PC-9 (cell line): ENCODE measurements around the gene ORM2. TPM values are rescaled to one million over a fixed set of nuclear protein-coding genes. Genes with fewer than 3 reads are reported as not detected.
"Not testable (repeated sequence)": the region's sequence is repeated elsewhere in the genome, so short reads cannot be mapped to it uniquely, and the experiment has no call there.

Experiments used
- BruUV-seq: library from RNA; stranded (reverse); fragments of 400-500 nt; replicated peaks from 2 replicates; lab custom pipeline; 2021; lab: Mats Ljungman, UMichigan
- CTCF ChIA-PET: fragments of 300-600 bp; sonication (Branson Sonifier 250); formaldehyde crosslinking; loops from one replicate; lab custom pipeline; 2022; ENCODE audit warnings: antibody characterized with exemption; lab: Charles Lee
- POLR2A ChIA-PET: fragments of 300-600 bp; sonication (Branson Sonifier 250); formaldehyde crosslinking; loops from one replicate; lab custom pipeline; 2022; ENCODE audit warnings: antibody characterized with exemption; ENCODE audit not compliant: unreplicated experiment; lab: Charles Lee
- DNase-seq, 2 experiments: peaks; one replicate each; pipeline versions ENCODE4 v3.0.0 to v3.0.0-alpha.2; 2015 to 2022; ENCODE audit warnings: mixed read lengths in 1 of 2
- H2AFZ ChIP-seq: fragments of 200-600 bp; sonication (generic); 2 replicates; pipeline ENCODE4 v1.8.1; 2017; ENCODE audit warnings: antibody characterized with exemption
- H3F3A ChIP-seq: fragments of 200-600 bp; sonication (generic); 2 replicates; pipeline ENCODE4 v1.8.1; 2017; ENCODE audit warnings: antibody characterized with exemption, mild to moderate bottlenecking, low read depth; ENCODE audit not compliant: insufficient read depth
- H3K27ac ChIP-seq: fragments of 200-600 bp; sonication (generic); 2 replicates; pipeline ENCODE4 v1.6.1; 2016; ENCODE audit warnings: mixed run types
- H3K27me3 ChIP-seq: fragments of 200-600 bp; sonication (generic); 2 replicates; pipeline ENCODE4 v1.6.1; 2016; ENCODE audit warnings: low read depth, mixed run types; ENCODE audit not compliant: insufficient read depth
- H3K36me3 ChIP-seq: fragments of 200-600 bp; sonication (generic); 2 replicates; pipeline ENCODE4 v1.6.1; 2016; ENCODE audit warnings: low read depth, mixed run types
- H3K4me1 ChIP-seq: fragments of 200-600 bp; sonication (generic); replicated peaks from 2 replicates; pipeline ENCODE4 v1.6.1; 2016; ENCODE audit warnings: mixed run types; ENCODE audit not compliant: insufficient read depth
- H3K4me2 ChIP-seq: fragments of 200-600 bp; sonication (generic); 2 replicates; pipeline ENCODE4 v1.6.1; 2017; ENCODE audit warnings: mixed run types
- H3K4me3 ChIP-seq: fragments of 200-600 bp; sonication (generic); 2 replicates; pipeline ENCODE4 v1.6.1; 2016; ENCODE audit warnings: mixed run types
- H3K79me2 ChIP-seq: fragments of 200-600 bp; sonication (generic); 2 replicates; pipeline ENCODE4 v1.6.1; 2017; ENCODE audit warnings: low read depth, mixed run types
- H3K9me2 ChIP-seq: fragments of 200-600 bp; sonication (generic); 2 replicates; pipeline ENCODE4 v1.8.1; 2017; ENCODE audit warnings: mild to moderate bottlenecking; ENCODE audit not compliant: insufficient read depth
- H3K9me3 ChIP-seq: fragments of 200-600 bp; sonication (generic); 2 replicates; pipeline ENCODE4 v1.8.1; 2016; ENCODE audit warnings: low read depth; ENCODE audit not compliant: insufficient read depth
- H4K20me1 ChIP-seq: fragments of 200-600 bp; sonication (generic); 2 replicates; pipeline ENCODE4 v1.8.1; 2017; ENCODE audit not compliant: insufficient read depth
- EZH2 ChIP-seq: fragments of 200-600 bp; sonication (generic); IDR thresholded peaks from 2 replicates; pipeline ENCODE4 v1.8.0; 2017; ENCODE audit warnings: antibody characterized with exemption, low read depth
- intact Hi-C: fragments of 100-400 bp; cut with micrococcal nuclease; formaldehyde crosslinking; loops from one replicate; pipeline ENCODE4 v1.10.0; 2022; ENCODE audit not compliant: unreplicated experiment
- total RNA-seq: library from RNA; stranded (reverse); gene quantifications from 2 replicates; pipeline ENCODE4 v1.2.3, GENCODE V29; 2021
- TF ChIP-seq, protein P1 (sequence below): fragments of 200-600 bp; sonication (generic); conservative IDR thresholded peaks from 2 replicates; pipeline ENCODE4 v1.6.1; 2017; ENCODE audit warnings: mixed run types, antibody characterized with exemption, mild to moderate bottlenecking, moderate library complexity

Gene ORM2
- total RNA-seq, 1 experiment from 2014 or later: not detected

DNA sequence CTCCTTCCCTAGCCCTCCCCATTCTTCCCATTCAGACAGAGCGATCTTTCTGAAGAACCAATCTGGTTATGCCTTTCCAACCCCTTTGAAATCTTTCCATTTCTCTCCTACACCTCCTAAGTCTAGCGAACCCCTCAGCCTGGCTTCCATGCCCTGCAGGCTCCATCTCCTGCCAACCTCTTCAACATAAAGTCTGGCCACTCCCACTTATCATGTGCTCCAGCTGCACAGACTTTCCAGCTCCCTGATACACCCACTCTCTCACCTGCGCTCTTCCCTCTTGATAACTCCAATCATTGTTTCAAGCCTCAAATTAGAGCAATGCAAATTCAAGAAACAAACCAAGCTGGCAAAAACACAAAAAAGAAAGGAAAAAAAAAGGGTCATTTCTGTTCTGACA is 10.5 kb upstream of the ORM2 start:
- TF ChIP-seq, protein P1, sequence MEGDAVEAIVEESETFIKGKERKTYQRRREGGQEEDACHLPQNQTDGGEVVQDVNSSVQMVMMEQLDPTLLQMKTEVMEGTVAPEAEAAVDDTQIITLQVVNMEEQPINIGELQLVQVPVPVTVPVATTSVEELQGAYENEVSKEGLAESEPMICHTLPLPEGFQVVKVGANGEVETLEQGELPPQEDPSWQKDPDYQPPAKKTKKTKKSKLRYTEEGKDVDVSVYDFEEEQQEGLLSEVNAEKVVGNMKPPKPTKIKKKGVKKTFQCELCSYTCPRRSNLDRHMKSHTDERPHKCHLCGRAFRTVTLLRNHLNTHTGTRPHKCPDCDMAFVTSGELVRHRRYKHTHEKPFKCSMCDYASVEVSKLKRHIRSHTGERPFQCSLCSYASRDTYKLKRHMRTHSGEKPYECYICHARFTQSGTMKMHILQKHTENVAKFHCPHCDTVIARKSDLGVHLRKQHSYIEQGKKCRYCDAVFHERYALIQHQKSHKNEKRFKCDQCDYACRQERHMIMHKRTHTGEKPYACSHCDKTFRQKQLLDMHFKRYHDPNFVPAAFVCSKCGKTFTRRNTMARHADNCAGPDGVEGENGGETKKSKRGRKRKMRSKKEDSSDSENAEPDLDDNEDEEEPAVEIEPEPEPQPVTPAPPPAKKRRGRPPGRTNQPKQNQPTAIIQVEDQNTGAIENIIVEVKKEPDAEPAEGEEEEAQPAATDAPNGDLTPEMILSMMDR: no peak
- no peak for TF ChIP-seq EZH2
- H3K79me2 ChIP-seq: no peaks in the 10 kb centered on the region
- no peak for DNase-seq
- no peaks in the 10 kb centered on the region for H4K20me1 ChIP-seq
- peaks cover 6% of the 10 kb centered on the region; the same call in 1 of the 2 replicates for H3K4me1 ChIP-seq
- no TSS peak for BruUV-seq
- H3K36me3 ChIP-seq: no peaks in the 10 kb centered on the region
- H3K27ac ChIP-seq: no peak overlapping the region
- no peaks in the 10 kb centered on the region for H3F3A ChIP-seq
- peaks cover 4% of the 10 kb centered on the region; the same call in 1 of the 2 replicates for H3K27me3 ChIP-seq
- POLR2A ChIA-PET: no interaction called here
- H3K9me3 ChIP-seq: no peaks in the 10 kb centered on the region
- no peak overlapping the region for H2AFZ ChIP-seq
- H3K4me2 ChIP-seq: no peak overlapping the region
- CTCF ChIA-PET: no interaction called here
- H3K4me3 ChIP-seq: no peak overlapping the region
- intact Hi-C loops: no loop called here
- H3K9me2 ChIP-seq: no peaks in the 10 kb centered on the region

DNA sequence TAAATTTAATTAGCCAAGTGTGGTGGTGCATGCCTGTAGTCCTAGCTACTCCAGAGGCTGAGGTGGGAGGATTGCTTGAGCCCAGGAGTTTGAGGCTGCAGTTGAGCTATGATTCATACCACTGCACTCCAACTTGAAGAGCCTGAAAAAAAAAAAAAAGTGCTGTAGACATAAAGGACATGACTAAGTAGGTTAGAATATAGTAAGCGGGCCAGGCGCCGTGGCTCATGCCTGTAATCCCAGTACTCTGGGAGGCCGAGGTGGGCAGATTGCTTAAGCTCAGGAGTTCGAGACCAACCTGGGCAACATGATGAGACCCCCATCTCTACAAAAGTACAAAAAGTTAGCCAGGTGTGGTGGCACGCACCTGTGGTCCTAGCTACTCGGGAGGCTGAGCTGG is 9.0 kb upstream of the ORM2 start:
- H4K20me1 ChIP-seq, H3K79me2 ChIP-seq, intact Hi-C loops, H3K27ac ChIP-seq, H3K9me2 ChIP-seq, H2AFZ ChIP-seq, H3K9me3 ChIP-seq, BruUV-seq, H3K36me3 ChIP-seq, H3K27me3 ChIP-seq, H3K4me2 ChIP-seq, H3F3A ChIP-seq, H3K4me3 ChIP-seq, DNase-seq, CTCF ChIA-PET, H3K4me1 ChIP-seq: not testable (repeated sequence)
- POLR2A ChIA-PET: interaction anchor here (0.6 kb wide), 1 partner anchor 1873 kb away, joined by 3 read pairs; no protein-coding TSS in a partner anchor

DNA sequence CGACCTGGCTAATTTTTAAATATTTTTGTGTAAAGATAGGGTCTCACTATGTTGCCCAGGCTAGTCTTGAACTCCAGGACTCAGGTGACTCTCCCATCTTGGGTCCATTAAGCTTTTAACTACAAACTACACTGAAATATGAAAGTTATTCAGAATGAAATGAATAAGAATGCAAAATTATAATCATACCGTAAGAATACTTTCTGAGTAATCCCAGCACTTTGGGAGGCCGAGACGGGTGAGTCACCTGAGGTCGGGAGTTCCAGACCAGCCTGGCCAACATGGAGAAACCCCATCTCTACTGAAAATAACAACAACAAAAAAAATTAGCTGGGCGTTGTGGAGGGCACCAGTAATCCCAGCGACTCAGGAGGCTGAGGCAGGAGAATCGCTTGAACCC is 7.9 kb upstream of the ORM2 start:
- Histone ChIP-seq H3K27me3 (peaks cover 9% of the 10 kb centered on the region; the same call in 1 of the 2 replicates), H3K9me3 (no peaks in the 10 kb centered on the region), H4K20me1 (no peaks in the 10 kb centered on the region), H3K4me3 (no peak overlapping the region), H3F3A (no peaks in the 10 kb centered on the region), H3K36me3 (no peaks in the 10 kb centered on the region), H3K4me1 (peaks cover 6% of the 10 kb centered on the region; the same call in 1 of the 2 replicates), H3K4me2 (no peak overlapping the region), H3K9me2 (no peaks in the 10 kb centered on the region), H3K27ac (no peak overlapping the region), H2AFZ (no peak overlapping the region), H3K79me2 (no peaks in the 10 kb centered on the region)
- DNase-seq: no peak
- no TSS peak for BruUV-seq
- TF ChIP-seq, protein P1: no peak
- TF ChIP-seq EZH2: no peak
- POLR2A ChIA-PET: interaction anchor here (0.7 kb wide), 1 partner anchor 184 kb away, joined by 5 read pairs; no protein-coding TSS in a partner anchor
- intact Hi-C loops: no loop called here
- CTCF ChIA-PET: no interaction called here

DNA sequence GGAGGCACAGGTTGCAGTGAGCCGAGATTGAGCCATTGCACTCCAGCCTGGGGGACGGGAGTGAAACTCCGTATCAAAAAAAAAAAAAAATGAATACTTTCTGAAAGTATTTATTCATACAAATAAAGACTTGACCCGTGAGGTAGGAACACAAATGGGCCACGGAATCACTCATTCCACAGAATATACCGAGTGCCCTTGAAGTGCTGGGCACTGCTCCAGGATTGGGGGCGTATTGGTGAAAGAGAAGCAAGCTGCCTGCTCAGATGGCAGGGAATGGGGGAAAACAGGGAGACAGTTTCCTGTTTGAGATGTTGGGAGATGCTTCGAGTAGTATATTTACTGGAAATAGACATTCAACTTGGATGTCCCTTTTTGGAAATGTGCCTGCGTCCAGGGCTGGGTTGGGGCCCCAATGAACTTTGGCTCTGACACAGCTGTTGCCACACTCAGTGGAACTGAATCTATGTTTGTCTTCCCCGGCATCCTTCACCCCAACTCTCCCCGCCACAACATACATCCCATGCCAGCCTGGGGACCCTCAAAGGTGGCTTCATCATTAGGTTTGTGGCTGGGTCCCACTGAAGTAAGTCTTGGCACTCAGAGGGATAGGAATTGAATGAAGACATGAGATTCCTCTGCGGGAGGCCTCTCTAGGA is 7.4 kb upstream of the ORM2 start:
- H3F3A ChIP-seq, H3K9me2 ChIP-seq, CTCF ChIA-PET, BruUV-seq, DNase-seq, H3K4me1 ChIP-seq, H3K4me2 ChIP-seq, H3K36me3 ChIP-seq, H3K27me3 ChIP-seq, H3K27ac ChIP-seq, H3K79me2 ChIP-seq, intact Hi-C loops, H4K20me1 ChIP-seq, H3K9me3 ChIP-seq, H2AFZ ChIP-seq, H3K4me3 ChIP-seq: not testable (repeated sequence)
- POLR2A ChIA-PET: interaction anchor here (0.7 kb wide), 1 partner anchor 184 kb away, joined by 5 read pairs; no protein-coding TSS in a partner anchor

DNA sequence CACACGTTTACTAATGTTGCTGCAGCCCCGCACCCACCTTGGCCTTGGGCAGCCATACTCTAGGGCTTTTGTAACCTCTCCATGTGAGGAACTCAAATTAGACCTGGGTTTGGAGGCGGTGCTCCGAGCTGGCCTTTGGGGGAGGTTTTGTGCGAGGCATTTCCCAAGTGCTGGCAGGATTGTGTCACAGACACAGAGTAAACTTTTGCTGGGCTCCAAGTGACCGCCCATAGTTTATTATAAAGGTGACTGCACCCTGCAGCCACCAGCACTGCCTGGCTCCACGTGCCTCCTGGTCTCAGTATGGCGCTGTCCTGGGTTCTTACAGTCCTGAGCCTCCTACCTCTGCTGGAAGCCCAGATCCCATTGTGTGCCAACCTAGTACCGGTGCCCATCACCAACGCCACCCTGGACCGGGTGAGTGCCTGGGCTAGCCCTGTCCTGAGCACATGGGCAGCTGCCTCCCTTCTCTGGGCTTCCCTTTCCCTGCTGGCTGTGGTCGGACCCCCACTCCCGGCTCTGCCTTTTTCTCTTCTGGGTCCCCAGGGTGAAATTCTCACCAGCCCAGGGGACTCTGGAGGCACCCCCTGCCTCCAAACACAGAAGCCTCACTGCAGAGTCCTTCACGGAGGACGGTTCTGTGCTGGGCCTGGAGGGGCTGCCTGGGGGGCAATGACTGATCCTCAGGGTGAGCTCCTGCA is 6.7 kb upstream of the ORM2 start, which contains the start of gene ORM1:
Gene ORM1 (plus strand): TSS at position 268 of the 701 bp plus-strand sequence. CDS start 36 bp downstream, at position 304.
- POLR2A ChIA-PET, H3K27me3 ChIP-seq, H4K20me1 ChIP-seq, H3K79me2 ChIP-seq, DNase-seq, H3K9me2 ChIP-seq, H3K9me3 ChIP-seq, intact Hi-C loops, H3K4me3 ChIP-seq, H2AFZ ChIP-seq, H3K27ac ChIP-seq, H3K36me3 ChIP-seq, H3K4me2 ChIP-seq, H3K4me1 ChIP-seq, BruUV-seq, H3F3A ChIP-seq, CTCF ChIA-PET: not testable (repeated sequence)
